Vagina (tissue), 2 donors: ENCODE measurements around the gene ERN1.

Source experiments
- POLR2A ChIP-seq, 2 donors: fragments of 450-650 bp; IDR thresholded peaks; one replicate each; pipeline ENCODE4 v1.6.1; 2017; ENCODE audit warnings: antibody characterized with exemption in 2 of 2, mild to moderate bottlenecking in 2 of 2, moderate library complexity in 2 of 2
- TF ChIP-seq, protein P1 (sequence below), 3 experiments: fragments of 450-650 bp in 2 of 3; fragments of 200-600 bp in 1 of 3; sonication (generic) in 1 of 3; IDR thresholded peaks; one replicate each; pipeline ENCODE4 v1.5.1; 2017 to 2019; ENCODE audit warnings: antibody characterized with exemption in 3 of 3, mild to moderate bottlenecking in 2 of 3, moderate library complexity in 2 of 3

GRCh38 chr17:64091571-64091970, 38.4 kb downstream of the ERN1 start:
- TF ChIP-seq, protein P1, sequence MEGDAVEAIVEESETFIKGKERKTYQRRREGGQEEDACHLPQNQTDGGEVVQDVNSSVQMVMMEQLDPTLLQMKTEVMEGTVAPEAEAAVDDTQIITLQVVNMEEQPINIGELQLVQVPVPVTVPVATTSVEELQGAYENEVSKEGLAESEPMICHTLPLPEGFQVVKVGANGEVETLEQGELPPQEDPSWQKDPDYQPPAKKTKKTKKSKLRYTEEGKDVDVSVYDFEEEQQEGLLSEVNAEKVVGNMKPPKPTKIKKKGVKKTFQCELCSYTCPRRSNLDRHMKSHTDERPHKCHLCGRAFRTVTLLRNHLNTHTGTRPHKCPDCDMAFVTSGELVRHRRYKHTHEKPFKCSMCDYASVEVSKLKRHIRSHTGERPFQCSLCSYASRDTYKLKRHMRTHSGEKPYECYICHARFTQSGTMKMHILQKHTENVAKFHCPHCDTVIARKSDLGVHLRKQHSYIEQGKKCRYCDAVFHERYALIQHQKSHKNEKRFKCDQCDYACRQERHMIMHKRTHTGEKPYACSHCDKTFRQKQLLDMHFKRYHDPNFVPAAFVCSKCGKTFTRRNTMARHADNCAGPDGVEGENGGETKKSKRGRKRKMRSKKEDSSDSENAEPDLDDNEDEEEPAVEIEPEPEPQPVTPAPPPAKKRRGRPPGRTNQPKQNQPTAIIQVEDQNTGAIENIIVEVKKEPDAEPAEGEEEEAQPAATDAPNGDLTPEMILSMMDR (IDR thresholded peaks at IDR 0.05) = no peak
- TF ChIP-seq POLR2A (IDR thresholded peaks at IDR 0.05) = no peak
